Loucy (cell line): ENCODE results near the gene ZNF543.

Experiments used
- H2AFZ ChIP-seq: fragments of 200-600 bp; sonication (generic); 2 replicates; pipeline ENCODE4 v1.6.0; 2016; ENCODE audit warnings: antibody characterized with exemption, mild to moderate bottlenecking, low read length, moderate library complexity
- H3F3A ChIP-seq: fragments of 200-600 bp; 2 replicates; pipeline ENCODE4 v1.6.0; 2016; ENCODE audit warnings: antibody characterized with exemption, low read depth, mild to moderate bottlenecking
- H3K27me3 ChIP-seq: fragments of 200-600 bp; sonication (generic); 2 replicates; pipeline ENCODE4 v1.6.1; 2014; ENCODE audit warnings: low read length, mild to moderate bottlenecking; ENCODE audit not compliant: insufficient read depth, poor library complexity, severe bottlenecking
- H3K36me3 ChIP-seq: fragments of 200-600 bp; sonication (generic); 2 replicates; pipeline ENCODE4 v1.6.1; 2016; ENCODE audit warnings: low read length; ENCODE audit not compliant: insufficient read depth
- H3K4me1 ChIP-seq: fragments of 200-600 bp; sonication (generic); 2 replicates; pipeline ENCODE4 v1.5.1; 2014; ENCODE audit warnings: low read length, mild to moderate bottlenecking; ENCODE audit not compliant: insufficient read depth, poor library complexity, severe bottlenecking
- H3K4me2 ChIP-seq: fragments of 200-600 bp; sonication (generic); 2 replicates; pipeline ENCODE4 v1.6.0; 2014; ENCODE audit warnings: antibody characterized with exemption, low read length, low read depth, mild to moderate bottlenecking; ENCODE audit not compliant: poor library complexity, severe bottlenecking
- H3K4me3 ChIP-seq: fragments of 200-600 bp; sonication (generic); 2 replicates; pipeline ENCODE4 v1.5.1; 2014; ENCODE audit warnings: low read length, mild to moderate bottlenecking, mixed read lengths; ENCODE audit not compliant: poor library complexity, severe bottlenecking
- H3K79me2 ChIP-seq: fragments of 200-600 bp; sonication (generic); 2 replicates; pipeline ENCODE4 v1.6.1; 2014; ENCODE audit warnings: low read length; ENCODE audit not compliant: insufficient read depth
- H3K9ac ChIP-seq: fragments of 200-600 bp; sonication (generic); 2 replicates; pipeline ENCODE4 v1.6.0; 2014; ENCODE audit warnings: mild to moderate bottlenecking, low read depth, low read length, moderate library complexity; ENCODE audit not compliant: poor library complexity, severe bottlenecking
- H3K9me2 ChIP-seq: fragments of 200-600 bp; sonication (generic); replicated peaks from 2 replicates; pipeline ENCODE4 v1.6.1; 2016; ENCODE audit warnings: low read depth, low read length, mixed read lengths
- H3K9me3 ChIP-seq: fragments of 200-600 bp; sonication (generic); 2 replicates; pipeline ENCODE4 v1.6.1; 2014; ENCODE audit warnings: mild to moderate bottlenecking, antibody characterized with exemption, low read length, low read depth; ENCODE audit not compliant: insufficient read depth
- H4K20me1 ChIP-seq: fragments of 200-600 bp; sonication (generic); 2 replicates; pipeline ENCODE4 v1.6.0; 2014; ENCODE audit warnings: antibody characterized with exemption, low read length, mild to moderate bottlenecking; ENCODE audit not compliant: insufficient read depth, poor library complexity, severe bottlenecking
- EZH2phosphoT487 ChIP-seq: fragments of 200-600 bp; IDR thresholded peaks from 2 replicates; pipeline ENCODE4 v1.6.1; 2018; ENCODE audit warnings: antibody characterized with exemption, mild to moderate bottlenecking, moderate library complexity, borderline replicate concordance
- TF ChIP-seq, protein P1 (sequence below): fragments of 200-600 bp; sonication (generic); conservative IDR thresholded peaks from 2 replicates; pipeline ENCODE4 v1.5.1; 2014; ENCODE audit warnings: mild to moderate bottlenecking, antibody characterized with exemption, low read length

The ZNF543 gene

DNA sequence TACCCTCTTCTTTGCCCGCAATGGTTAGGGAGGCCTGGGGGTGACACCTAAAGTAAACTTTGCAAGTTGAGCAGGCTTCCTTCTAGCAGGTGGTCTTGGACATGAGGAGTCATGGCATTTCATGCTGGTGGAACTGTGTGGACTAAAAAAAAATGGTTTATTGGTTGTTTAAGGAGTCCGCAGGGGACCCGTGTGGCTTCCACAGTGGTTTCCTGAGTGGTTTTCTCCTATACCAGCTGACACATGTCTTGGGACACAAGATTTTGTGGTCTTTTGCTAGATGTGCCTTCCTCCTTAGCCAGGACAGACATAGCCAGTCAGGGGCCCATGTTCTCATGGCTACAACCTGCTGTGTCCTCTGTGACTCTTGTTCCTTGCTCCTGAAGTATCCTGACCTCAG is 1.5 kb downstream of the ZNF543 start:
- Histone ChIP-seq H2AFZ (no peak overlapping the region), H3K9me3 (no peaks in the 10 kb centered on the region), H3K9me2 (no peaks in the 10 kb centered on the region), H3K36me3 (peaks cover 18% of the 10 kb centered on the region; the same call in 1 of the 2 replicates), H3K27me3 (no peaks in the 10 kb centered on the region), H3K4me2 (peak overlapping the region; percentile 90), H3F3A (no peaks in the 10 kb centered on the region), H3K4me3 (peak overlapping the region; percentile 96), H3K9ac (peak overlapping the region; percentile 96), H4K20me1 (peaks cover 25% of the 10 kb centered on the region), H3K79me2 (peaks cover 32% of the 10 kb centered on the region), H3K4me1 (peaks cover 23% of the 10 kb centered on the region)
- no peak for TF ChIP-seq EZH2phosphoT487
- TF ChIP-seq, protein P1, sequence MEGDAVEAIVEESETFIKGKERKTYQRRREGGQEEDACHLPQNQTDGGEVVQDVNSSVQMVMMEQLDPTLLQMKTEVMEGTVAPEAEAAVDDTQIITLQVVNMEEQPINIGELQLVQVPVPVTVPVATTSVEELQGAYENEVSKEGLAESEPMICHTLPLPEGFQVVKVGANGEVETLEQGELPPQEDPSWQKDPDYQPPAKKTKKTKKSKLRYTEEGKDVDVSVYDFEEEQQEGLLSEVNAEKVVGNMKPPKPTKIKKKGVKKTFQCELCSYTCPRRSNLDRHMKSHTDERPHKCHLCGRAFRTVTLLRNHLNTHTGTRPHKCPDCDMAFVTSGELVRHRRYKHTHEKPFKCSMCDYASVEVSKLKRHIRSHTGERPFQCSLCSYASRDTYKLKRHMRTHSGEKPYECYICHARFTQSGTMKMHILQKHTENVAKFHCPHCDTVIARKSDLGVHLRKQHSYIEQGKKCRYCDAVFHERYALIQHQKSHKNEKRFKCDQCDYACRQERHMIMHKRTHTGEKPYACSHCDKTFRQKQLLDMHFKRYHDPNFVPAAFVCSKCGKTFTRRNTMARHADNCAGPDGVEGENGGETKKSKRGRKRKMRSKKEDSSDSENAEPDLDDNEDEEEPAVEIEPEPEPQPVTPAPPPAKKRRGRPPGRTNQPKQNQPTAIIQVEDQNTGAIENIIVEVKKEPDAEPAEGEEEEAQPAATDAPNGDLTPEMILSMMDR: no peak

DNA sequence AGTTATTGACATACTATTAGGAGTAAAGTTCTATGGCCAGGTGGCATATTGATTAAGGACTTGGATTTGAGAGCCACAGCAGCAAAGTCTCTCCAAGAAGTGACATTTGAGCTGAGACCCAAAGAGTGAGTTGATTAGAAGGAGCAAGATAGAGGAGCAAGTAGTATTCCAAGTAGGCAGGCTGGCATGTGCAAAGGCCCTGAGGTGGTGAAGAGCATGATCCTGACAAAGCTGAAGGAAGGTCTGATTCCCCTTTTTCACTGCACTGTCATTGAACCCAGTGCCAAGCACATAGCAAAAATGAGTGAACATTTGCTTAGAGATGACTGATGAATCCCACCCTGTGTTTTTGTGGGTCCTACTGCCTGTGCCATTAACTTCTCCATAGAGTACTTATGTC is 4.7 kb downstream of the ZNF543 start:
- Histone ChIP-seq H3K9me3 (no peaks in the 10 kb centered on the region), H3K4me1 (peaks cover 18% of the 10 kb centered on the region), H3K36me3 (peaks cover 47% of the 10 kb centered on the region; the same call in 1 of the 2 replicates), H2AFZ (no peak overlapping the region), H3K9me2 (no peaks in the 10 kb centered on the region), H3K9ac (no peak overlapping the region), H4K20me1 (peaks cover 25% of the 10 kb centered on the region), H3K27me3 (no peaks in the 10 kb centered on the region), H3K4me3 (no peak overlapping the region), H3K4me2 (no peak overlapping the region), H3K79me2 (peaks cover 32% of the 10 kb centered on the region), H3F3A (no peaks in the 10 kb centered on the region)
- TF ChIP-seq, protein P1: no peak
- TF ChIP-seq EZH2phosphoT487: no peak

DNA sequence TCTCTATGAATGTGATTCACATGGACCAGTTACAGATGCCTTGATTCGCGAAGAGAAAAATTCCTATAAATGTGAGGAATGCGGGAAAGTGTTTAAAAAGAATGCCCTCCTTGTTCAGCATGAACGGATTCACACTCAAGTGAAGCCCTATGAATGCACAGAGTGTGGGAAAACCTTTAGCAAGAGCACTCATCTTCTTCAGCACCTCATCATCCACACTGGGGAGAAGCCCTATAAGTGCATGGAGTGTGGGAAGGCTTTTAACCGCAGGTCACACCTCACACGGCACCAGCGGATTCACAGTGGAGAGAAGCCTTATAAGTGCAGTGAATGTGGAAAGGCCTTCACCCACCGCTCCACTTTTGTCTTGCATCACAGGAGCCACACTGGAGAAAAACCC is 7.7 kb downstream of the ZNF543 start:
- H3K4me2 ChIP-seq: no peak overlapping the region
- H3F3A ChIP-seq: no peaks in the 10 kb centered on the region
- H4K20me1 ChIP-seq: peaks cover under 1% of the 10 kb centered on the region
- no peak overlapping the region for H2AFZ ChIP-seq
- no peaks in the 10 kb centered on the region for H3K4me1 ChIP-seq
- H3K9me3 ChIP-seq: no peaks in the 10 kb centered on the region
- no peak overlapping the region for H3K9ac ChIP-seq
- H3K4me3 ChIP-seq: no peak overlapping the region
- H3K27me3 ChIP-seq: no peaks in the 10 kb centered on the region
- H3K79me2 ChIP-seq: peaks cover 6% of the 10 kb centered on the region; the same call in 1 of the 2 replicates
- H3K9me2 ChIP-seq: no peaks in the 10 kb centered on the region
- TF ChIP-seq EZH2phosphoT487: no peak
- TF ChIP-seq, protein P1: no peak
- peaks cover 49% of the 10 kb centered on the region; the same call in 1 of the 2 replicates for H3K36me3 ChIP-seq
